HepG2 (cell line): ENCODE results near the gene STPG2. TPM values are rescaled to one million over a fixed set of nuclear protein-coding genes. Genes with fewer than 3 reads are reported as not detected.

Source experiments
- ATAC-seq: fragments of 200-7000 bp; cut with Tn5 transposase; 3 replicates; pipeline ENCODE4 v1.9.1; 2020; ENCODE audit warnings: mild to moderate bottlenecking, moderate library complexity
- BruUV-seq: library from RNA; stranded (reverse); fragments of 400-500 nt; replicated peaks from 2 replicates; lab custom pipeline; 2021; lab: Mats Ljungman, UMichigan
- CTCF ChIA-PET: fragments of 300-600 bp; formaldehyde crosslinking; extraction: SDS; loops from one replicate; lab custom pipeline; 2021; ENCODE audit warnings: low total read pairs, inconsistent platforms, low intra/inter-chr PET ratio; lab: Yijun Ruan, JAX
- POLR2A ChIA-PET: fragments of 350-600 bp; sonication (Branson Sonifier 250); formaldehyde crosslinking; loops from one replicate; lab custom pipeline; 2020; ENCODE audit warnings: antibody characterized with exemption, inconsistent platforms; lab: Yijun Ruan, JAX
- DNase-seq: peaks from one replicate; pipeline ENCODE4 v3.0.0-alpha.2; 2015; ENCODE audit warnings: low spot score
- FAIRE-seq: peaks from 3 replicates; lab custom pipeline; 2011; peaks lifted over from hg19 to GRCh38; lab: Jason Lieb, UNC
- H2AFZ ChIP-seq: one replicate; pipeline ENCODE4 v1.6.1; 2011; ENCODE audit warnings: low read length, inconsistent platforms
- H3K27ac ChIP-seq: fragments of 300-600 bp; 3 replicates; pipeline ENCODE4 v1.8.0; 2011; ENCODE audit warnings: mixed run types, mild to moderate bottlenecking, mixed read lengths, low read length, inconsistent platforms; ENCODE audit not compliant: insufficient read depth; ENCODE audit errors: extremely low read length
- H3K27me3 ChIP-seq, 2 experiments: fragments of 200-600 bp in 1 of 2; 2 replicates in 1 of 2; 3 replicates in 1 of 2; pipeline versions ENCODE4 v1.6.0 to v1.8.0; 2011; ENCODE audit warnings: low read length in 2 of 2, mild to moderate bottlenecking in 2 of 2, moderate library complexity in 2 of 2, inconsistent platforms in 1 of 2; ENCODE audit not compliant: insufficient read depth in 2 of 2, control insufficient read depth in 1 of 2
- H3K36me3 ChIP-seq, 2 experiments: fragments of 200-600 bp in 1 of 2; replicated peaks in 1 of 2; 2 replicates in 1 of 2; 3 replicates in 1 of 2; pipeline versions ENCODE4 v1.5.1 to v1.8.0; 2011; ENCODE audit warnings: low read length in 2 of 2, inconsistent platforms in 1 of 2; ENCODE audit not compliant: insufficient read depth in 2 of 2, control insufficient read depth in 1 of 2
- H3K4me1 ChIP-seq: 2 replicates; pipeline ENCODE4 v1.5.1; 2012; ENCODE audit warnings: low read length, inconsistent platforms; ENCODE audit not compliant: insufficient read depth
- H3K4me2 ChIP-seq: 2 replicates; pipeline ENCODE4 v1.6.0; 2011; ENCODE audit warnings: low read depth, low read length, inconsistent platforms
- H3K4me3 ChIP-seq, 3 experiments: fragments of 200-600 bp in 1 of 3; sonication (generic), shearing (Covaris generic) in 1 of 3; replicated peaks in 1 of 3; 2 replicates each; pipeline ENCODE4 v1.5.1; 2011 to 2016; ENCODE audit warnings: low read length in 3 of 3, inconsistent platforms in 2 of 3, low read depth in 2 of 3, mild to moderate bottlenecking in 2 of 3, control low read depth in 1 of 3, mixed read lengths in 1 of 3; ENCODE audit not compliant: insufficient read depth in 1 of 3
- H3K79me2 ChIP-seq: one replicate; pipeline ENCODE4 v1.6.1; 2011; ENCODE audit warnings: low read length, inconsistent platforms; ENCODE audit not compliant: insufficient read depth
- H3K9ac ChIP-seq: 2 replicates; pipeline ENCODE4 v1.6.0; 2011; ENCODE audit warnings: mild to moderate bottlenecking, low read depth, low read length, inconsistent platforms; ENCODE audit not compliant: insufficient read depth
- H3K9me3 ChIP-seq: 2 replicates; pipeline ENCODE4 v1.5.1; 2012; ENCODE audit warnings: mild to moderate bottlenecking, low read length
- H4K20me1 ChIP-seq: 2 replicates; pipeline ENCODE4 v1.6.0; 2011; ENCODE audit warnings: inconsistent platforms, mild to moderate bottlenecking, low read length, moderate library complexity; ENCODE audit not compliant: insufficient read depth
- ATF7-NPFF ChIP-seq: sonication (generic); formaldehyde crosslinking; IDR thresholded peaks from 2 replicates; pipeline ENCODE4 v1.8.1; 2023; ENCODE audit warnings: mild to moderate bottlenecking, low read depth, missing genetic modification reagents, moderate library complexity
- CREB1 ChIP-seq, 2 experiments: fragments of 450-650 bp in 1 of 2; IDR thresholded peaks; 2 replicates each; pipeline ENCODE4 v1.6.1; 2016 to 2017; ENCODE audit warnings: control low read depth in 1 of 2, mild to moderate bottlenecking in 1 of 2, missing compliant biosample characterization in 1 of 2, missing genetic modification characterization in 1 of 2
- GPBP1L1 ChIP-seq: sonication (generic); formaldehyde crosslinking; IDR thresholded peaks from 2 replicates; pipeline ENCODE4 v1.5.0; 2020; ENCODE audit warnings: mild to moderate bottlenecking, missing genetic modification reagents
- KDM2A ChIP-seq: sonication (generic); formaldehyde crosslinking; IDR thresholded peaks from 2 replicates; pipeline ENCODE4 v1.4.0; 2020; ENCODE audit warnings: low read depth, missing genetic modification reagents, borderline replicate concordance
- MAFG ChIP-seq: sonication (generic); formaldehyde crosslinking; IDR thresholded peaks from 2 replicates; pipeline ENCODE4 v1.5.1; 2020; ENCODE audit warnings: mild to moderate bottlenecking, missing genetic modification reagents
- PHB2 ChIP-seq: fragments of 450-650 bp; IDR thresholded peaks from 2 replicates; pipeline ENCODE4 v1.6.1; 2018; ENCODE audit not compliant: partially characterized antibody
- SIX1 ChIP-seq: sonication (generic); formaldehyde crosslinking; IDR thresholded peaks from 2 replicates; pipeline ENCODE4 v1.4.0; 2020; ENCODE audit warnings: missing genetic modification reagents, borderline replicate concordance
- THRA ChIP-seq: sonication (generic); formaldehyde crosslinking; IDR thresholded peaks from 2 replicates; pipeline ENCODE4 v1.4.0; 2020; ENCODE audit warnings: missing genetic modification reagents, borderline replicate concordance
- WGBS: methylation state at CpG from one replicate; pipeline ENCODE4 v1.1.6; 2017; ENCODE audit warnings: low lambda C conversion rate; 5-methylcytosine and 5-hydroxymethylcytosine counted together
- in situ Hi-C: cut with HindIII; loops from 2 replicates; pipeline ENCODE4 v1.10.0; 2017; ENCODE audit warnings: low pct_unique_long_range_greater_than_20kb; ENCODE audit not compliant: extremely low pct_ligation_motif_present
- intact Hi-C: fragments of 100-400 bp; cut with micrococcal nuclease; formaldehyde crosslinking; loops from one replicate; pipeline ENCODE4 v1.10.0; 2022; ENCODE audit not compliant: unreplicated experiment
- polyA plus RNA-seq, 8 experiments: library from polyadenylated mRNA; depleted of rRNA in 3 of 8; stranded (reverse) in 7 of 8; unstranded in 1 of 8; fragments of >200 nt; fragmentation: Illumina TruSeq in 4 of 8; extraction: Trizol in 4 of 8; gene quantifications; 2 replicates each; pipeline versions ENCODE4 v1.2.1 to v1.2.3, GENCODE V29; 2011 to 2016; ENCODE audit warnings: low read depth in 4 of 8, missing spikeins in 1 of 8, mixed read lengths in 1 of 8; ENCODE audit not compliant: insufficient read depth in 1 of 8
- total RNA-seq, 5 experiments: library from RNA; depleted of rRNA; stranded (reverse); fragments of >200 nt; fragmentation: Illumina TruSeq; extraction: Trizol; gene quantifications; 2 replicates each; pipeline ENCODE4 v1.2.3, GENCODE V29; 2016; ENCODE audit warnings: low read depth in 1 of 5

Gene STPG2
- total and polyA plus RNA-seq, 2 of the 13 experiments (the other 11 are each of a cell fraction or from before 2014, with no cell fraction given) = 0.07 TPM; not detected in 1

GRCh38 chr4:98000940-98001339 is 142.3 kb downstream of the STPG2 start:
- no peak for FAIRE-seq
- intact Hi-C loops = no loop called here
- 0% methylated on average over 2 of the region's 2 CpGs for WGBS

More at GRCh38 chr4:98000940-98001339, 142.3 kb downstream of the STPG2 start:
- Histone ChIP-seq H4K20me1 (no peaks in the 10 kb centered on the region), H3K4me1 (no peaks in the 10 kb centered on the region), H2AFZ (no peak overlapping the region), H3K9ac (no peak overlapping the region), H3K79me2 (no peaks in the 10 kb centered on the region), H3K27ac (no peak overlapping the region), H3K27me3 (no peaks in the 10 kb centered on the region), H3K36me3 (no peaks in the 10 kb centered on the region), H3K4me3 (no peak overlapping the region), H3K9me3 (no peaks in the 10 kb centered on the region; the same call in 1 of the 2 replicates), H3K4me2 (no peak overlapping the region)
- ATAC-seq (no peak), DNase-seq (no peak)
- no TSS peak for BruUV-seq
- CTCF ChIA-PET = no interaction called here
- in situ Hi-C loops = no loop called here
- TF ChIP-seq ATF7-NPFF (CRISPR knock-in tag) (no peak), CREB1 (IDR thresholded peaks at IDR 0.05) (no peak), CREB1 (CRISPR knock-in tag; IDR thresholded peaks at IDR 0.05) (no peak), KDM2A (CRISPR knock-in tag) (no peak), PHB2 (no peak), THRA (CRISPR knock-in tag) (no peak), SIX1 (no peak), GPBP1L1 (no peak), MAFG (no peak)
- POLR2A ChIA-PET = no interaction called here
